ENCODE results near the gene OLFML3.
"Not testable (repeated sequence)": the region's sequence is repeated elsewhere in the genome, so short reads cannot be mapped to it uniquely, and the experiment has no call there.

OLFML3 gene

GRCh38 chr1:113993766-113994165 lies 14.5 kb downstream of the OLFML3 start:
- DNase-seq: no peak

GRCh38 chr1:113995382-113995781 lies 16.1 kb downstream of the OLFML3 start:
- DNase-seq: no peak

GRCh38 chr1:113998361-113998760 lies 19.1 kb downstream of the OLFML3 start:
- DNase-seq: peak; percentile 77

GRCh38 chr1:113999233-113999632 lies 20.0 kb downstream of the OLFML3 start:
- no peak for DNase-seq

- DNase-seq: no peak
These were observed 20.5 kb downstream of the OLFML3 start for GRCh38 chr1:113999799-114000198.

GRCh38 chr1:114000406-114000805 lies 21.1 kb downstream of the OLFML3 start:
- no peak for DNase-seq

- peak; percentile 82 for DNase-seq
These were observed 23.4 kb downstream of the OLFML3 start for GRCh38 chr1:114002492-114003239.

GRCh38 chr1:114003431-114003830 lies 24.2 kb downstream of the OLFML3 start:
- DNase-seq: no peak

GRCh38 chr1:114006825-114007224 lies 27.6 kb downstream of the OLFML3 start:
- not testable (repeated sequence) for DNase-seq

- DNase-seq: peak; percentile 77
These were observed 29.2 kb downstream of the OLFML3 start for GRCh38 chr1:114008480-114008941.

GRCh38 chr1:114008993-114009392 lies 29.7 kb downstream of the OLFML3 start:
- no peak for DNase-seq

- peak; percentile 80 for DNase-seq
These were observed 30.1 kb downstream of the OLFML3 start for GRCh38 chr1:114009393-114009792.

GRCh38 chr1:114010433-114011184 lies 31.3 kb downstream of the OLFML3 start:
- DNase-seq: no peak

- peak; percentile 49 for DNase-seq
These were observed 32.5 kb downstream of the OLFML3 start for GRCh38 chr1:114011796-114012195.

- DNase-seq: peak; percentile 65
These were observed 35.8 kb downstream of the OLFML3 start for GRCh38 chr1:114015075-114015474.

GRCh38 chr1:114019724-114020123 lies 40.5 kb downstream of the OLFML3 start:
- not testable (repeated sequence) for DNase-seq

GRCh38 chr1:114021665-114022099 lies 42.4 kb downstream of the OLFML3 start:
- peak; percentile 60 for DNase-seq

- DNase-seq: no peak
These were observed 43.6 kb downstream of the OLFML3 start for GRCh38 chr1:114022877-114023276.

GRCh38 chr1:114023377-114023776 lies 44.1 kb downstream of the OLFML3 start:
- DNase-seq: no peak

GRCh38 chr1:114024049-114024448 lies 44.8 kb downstream of the OLFML3 start:
- peak; percentile 34 for DNase-seq

GRCh38 chr1:114025609-114026401 lies 46.5 kb downstream of the OLFML3 start:
- peak; percentile 46 for DNase-seq

- no peak for DNase-seq
These were observed 47.5 kb downstream of the OLFML3 start for GRCh38 chr1:114026797-114027196.

Measured in fibroblast of skin of abdomen (primary cell).